Cerebellar nuclear complex (tissue), 1 donor: Measurements from ENCODE around the gene CD52.
"Not testable (repeated sequence)": the region's sequence is repeated elsewhere in the genome, so short reads cannot be mapped to it uniquely, and the experiment has no call there.

Experiments
- DNase-seq, 2 experiments: peaks; one replicate each; lab custom pipeline; 2025; lab: John Stamatoyannopoulos, UW

The CD52 gene

DNA sequence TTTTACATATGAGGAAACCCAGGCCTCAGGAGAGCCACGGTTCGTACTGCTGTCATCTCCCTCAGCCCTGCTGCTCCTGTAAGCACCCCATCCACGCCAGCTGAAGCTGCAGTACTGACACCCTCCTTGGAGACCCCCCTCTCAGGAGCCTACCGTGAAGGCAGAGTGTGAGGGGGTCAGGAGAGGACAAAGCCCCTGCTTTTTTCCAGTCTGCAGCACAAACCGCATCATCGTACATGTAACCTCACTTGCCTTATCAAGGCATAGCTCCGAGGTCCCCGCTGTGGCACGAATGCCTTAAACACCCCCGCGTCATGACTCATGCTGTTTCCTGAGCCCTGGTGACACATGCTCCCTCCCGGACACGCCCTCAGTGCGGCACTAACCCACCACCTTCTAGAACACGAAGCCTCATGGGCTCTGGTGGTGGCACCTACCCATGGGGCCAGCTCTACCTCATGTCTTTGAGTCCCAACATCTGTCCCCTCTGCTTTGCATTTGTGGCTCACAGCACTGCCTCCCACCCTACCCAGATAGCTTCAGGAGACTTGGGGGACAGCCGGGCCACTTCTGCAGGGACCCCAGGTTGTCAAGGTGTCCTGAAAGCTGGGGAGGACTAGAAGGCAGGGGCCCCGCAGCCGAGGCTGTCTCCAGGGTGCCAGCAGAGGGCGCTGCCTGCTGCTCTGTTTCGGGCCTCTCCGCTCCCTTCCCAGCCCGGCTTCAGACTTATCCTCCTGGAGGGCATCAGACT lies 33.0 kb upstream of the CD52 start:
- no peak for DNase-seq

DNA sequence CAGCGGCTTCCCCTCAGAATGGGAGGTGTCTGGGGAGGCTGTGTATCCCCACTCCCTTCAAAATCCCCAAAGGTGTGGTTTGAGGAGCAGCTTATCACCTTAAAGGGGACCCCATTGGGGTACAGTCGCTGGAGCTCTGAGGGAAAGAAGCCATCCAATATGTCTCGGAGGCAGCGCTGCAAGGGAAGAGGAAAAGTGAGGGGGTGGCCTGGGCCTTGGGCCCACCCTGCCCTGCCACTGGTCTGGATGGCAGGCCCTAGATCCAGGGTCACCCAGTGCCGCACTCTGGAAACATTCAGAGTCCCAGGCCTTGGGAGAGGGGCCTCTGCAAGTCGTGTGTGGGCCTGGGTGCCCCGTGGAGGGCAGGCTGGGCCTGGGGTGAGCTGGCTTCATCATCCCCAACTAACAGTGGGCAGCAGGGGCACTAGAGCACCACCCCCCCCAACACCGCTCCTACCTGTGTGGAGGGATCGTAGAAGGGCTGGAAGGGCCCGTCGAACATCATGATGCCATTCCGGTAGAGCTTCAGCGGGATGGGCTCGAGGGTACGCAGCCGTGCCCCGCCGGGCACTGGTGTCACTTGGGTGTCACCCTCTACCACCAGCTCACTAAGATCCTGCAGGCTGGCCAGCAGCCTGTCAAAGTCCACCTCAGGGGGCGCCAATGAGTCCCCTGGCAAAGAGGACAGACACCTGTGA lies 32.2 kb upstream of the CD52 start:
- DNase-seq = no peak

DNA sequence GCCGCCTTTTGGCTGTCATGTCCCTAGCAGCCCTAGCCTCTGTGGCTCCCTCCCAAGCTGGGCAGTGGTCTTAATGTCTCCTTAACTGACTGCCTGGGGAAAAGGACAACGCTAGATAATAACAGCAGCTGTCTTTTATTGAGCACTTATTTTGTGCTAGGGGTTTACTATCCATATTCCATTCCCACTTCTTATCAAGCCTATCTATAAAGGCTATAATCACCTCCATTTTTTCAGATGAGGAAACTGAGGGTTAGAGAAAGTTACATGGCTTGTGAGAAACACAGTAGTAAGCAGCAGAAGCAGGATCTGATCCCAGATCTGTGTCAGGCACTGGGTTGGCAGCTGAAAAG lies 31.7 kb upstream of the CD52 start:
- no peak for DNase-seq

DNA sequence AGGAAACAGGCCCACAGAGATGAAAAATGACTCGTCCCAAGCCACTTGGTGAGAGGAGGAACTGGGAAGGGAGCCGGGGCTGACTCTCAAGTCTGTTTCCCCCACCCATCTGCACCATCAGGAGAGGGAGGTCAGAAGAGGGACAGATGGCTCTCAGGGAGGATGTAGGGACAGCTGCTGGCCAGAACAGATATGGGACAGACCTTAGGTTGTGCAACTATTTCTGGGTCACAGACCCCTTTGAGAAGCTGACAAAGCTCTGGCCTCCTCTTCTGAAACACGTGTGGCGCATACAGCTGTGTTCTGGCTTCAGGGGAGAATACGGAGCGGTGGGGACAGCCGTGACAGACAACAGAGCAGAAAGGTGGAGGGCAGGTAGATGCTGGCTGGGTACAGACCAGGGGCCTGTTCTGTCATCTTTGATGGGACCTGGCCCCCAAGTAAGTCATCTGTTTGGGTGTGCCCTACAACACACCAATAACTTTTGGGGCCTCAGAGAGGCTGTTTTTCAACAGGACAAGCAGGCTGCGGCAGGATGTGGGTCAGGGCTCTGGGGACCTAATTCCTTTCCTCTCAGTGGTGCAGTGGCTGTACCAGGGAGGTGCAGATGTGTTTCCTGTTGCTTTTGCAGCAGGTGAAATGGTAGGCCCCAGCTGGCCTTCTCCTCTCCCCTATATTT lies 30.6 kb upstream of the CD52 start:
- no peak for DNase-seq

DNA sequence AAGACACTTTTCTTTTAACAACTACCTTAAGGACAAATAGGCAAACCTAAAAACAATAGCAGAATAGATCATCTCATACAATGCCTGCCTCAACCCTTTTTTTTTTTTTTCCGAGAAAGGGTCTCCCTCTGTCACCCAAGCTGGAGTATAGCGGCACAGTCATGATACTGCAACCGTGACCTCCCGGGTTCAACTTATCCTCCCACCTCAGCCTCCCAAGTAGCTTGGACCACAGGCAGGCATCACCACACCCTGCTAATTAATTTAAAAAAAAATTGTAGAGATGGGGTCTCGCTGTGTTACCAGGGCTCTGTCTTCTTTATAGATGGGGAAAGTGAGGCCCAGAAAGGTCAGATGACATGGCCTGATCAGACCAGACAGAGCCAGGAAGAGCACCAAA lies 29.9 kb upstream of the CD52 start:
- no peak for DNase-seq

DNA sequence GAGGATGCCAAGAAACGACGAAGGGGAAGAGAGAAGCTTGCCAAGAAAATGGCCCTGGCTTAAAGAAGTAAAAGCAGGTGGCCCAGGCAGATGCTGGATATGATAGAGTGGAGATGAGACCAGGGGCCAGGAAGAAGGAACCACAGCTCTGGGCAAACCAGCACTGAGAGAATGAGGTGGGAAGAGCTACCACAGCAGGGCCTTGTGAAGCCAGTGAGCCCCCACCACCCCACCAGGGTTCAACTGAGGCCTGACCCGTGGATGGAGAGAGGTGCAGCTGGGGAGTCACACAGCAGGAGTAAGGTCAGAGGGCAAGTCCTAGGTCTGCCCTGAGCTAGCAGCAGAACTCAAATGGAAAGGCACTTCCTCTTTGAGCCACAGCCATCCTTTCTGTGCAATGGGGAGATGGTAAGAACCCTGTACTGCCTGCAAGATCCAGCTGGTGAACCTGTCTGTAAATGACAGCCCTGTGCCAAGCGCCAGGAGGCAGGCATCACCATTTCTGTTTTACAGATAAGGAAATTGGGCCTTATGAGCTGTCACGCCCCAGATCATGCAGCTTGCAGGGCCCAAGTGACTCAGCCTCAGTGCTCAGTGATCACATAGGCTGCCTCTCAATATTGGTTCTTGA lies 29.3 kb upstream of the CD52 start:
- DNase-seq = no peak

DNA sequence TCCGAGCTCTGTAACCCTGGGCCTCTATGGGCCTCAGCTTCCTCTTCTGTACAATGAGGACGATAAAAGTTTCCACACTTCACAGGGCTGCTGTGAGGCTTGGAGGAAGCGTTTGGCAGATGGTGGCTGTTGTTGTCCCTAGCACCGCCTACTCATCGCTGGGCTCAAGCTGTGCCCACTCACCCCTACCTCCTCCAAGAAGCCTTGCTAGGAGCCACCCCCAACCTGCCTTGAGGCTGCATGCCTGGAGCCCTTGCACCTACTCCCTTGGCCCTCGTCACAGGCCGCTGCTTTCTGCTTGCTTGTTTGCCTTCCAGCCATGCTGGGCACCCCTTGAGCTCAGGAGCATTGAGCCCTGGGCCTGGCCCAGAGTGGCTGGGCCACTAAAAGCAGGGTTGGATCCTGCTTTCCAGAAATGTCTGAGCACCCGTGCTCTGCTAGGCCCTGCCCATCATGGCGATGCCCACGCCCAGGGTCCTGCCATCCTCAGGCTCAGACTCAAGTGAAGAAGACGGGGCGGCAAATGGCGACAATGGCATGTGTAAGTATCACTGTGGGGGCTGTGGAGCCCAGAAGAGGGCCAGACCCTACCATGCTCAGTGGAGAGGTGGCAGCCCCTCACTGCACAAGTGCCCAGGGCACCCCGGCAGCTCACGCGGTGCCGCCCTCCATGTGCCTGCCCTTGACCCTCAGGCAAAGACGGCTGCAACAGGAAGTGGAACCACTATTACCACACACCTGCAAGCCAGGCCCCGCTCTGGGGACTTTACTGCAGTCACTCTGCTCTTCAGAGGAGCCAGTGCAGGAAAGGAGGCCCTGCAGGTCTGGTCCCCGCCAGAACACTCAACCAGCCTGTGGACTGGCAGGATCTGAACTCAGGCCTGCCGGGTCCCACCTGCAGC lies 28.3 kb upstream of the CD52 start:
- no peak for DNase-seq

DNA sequence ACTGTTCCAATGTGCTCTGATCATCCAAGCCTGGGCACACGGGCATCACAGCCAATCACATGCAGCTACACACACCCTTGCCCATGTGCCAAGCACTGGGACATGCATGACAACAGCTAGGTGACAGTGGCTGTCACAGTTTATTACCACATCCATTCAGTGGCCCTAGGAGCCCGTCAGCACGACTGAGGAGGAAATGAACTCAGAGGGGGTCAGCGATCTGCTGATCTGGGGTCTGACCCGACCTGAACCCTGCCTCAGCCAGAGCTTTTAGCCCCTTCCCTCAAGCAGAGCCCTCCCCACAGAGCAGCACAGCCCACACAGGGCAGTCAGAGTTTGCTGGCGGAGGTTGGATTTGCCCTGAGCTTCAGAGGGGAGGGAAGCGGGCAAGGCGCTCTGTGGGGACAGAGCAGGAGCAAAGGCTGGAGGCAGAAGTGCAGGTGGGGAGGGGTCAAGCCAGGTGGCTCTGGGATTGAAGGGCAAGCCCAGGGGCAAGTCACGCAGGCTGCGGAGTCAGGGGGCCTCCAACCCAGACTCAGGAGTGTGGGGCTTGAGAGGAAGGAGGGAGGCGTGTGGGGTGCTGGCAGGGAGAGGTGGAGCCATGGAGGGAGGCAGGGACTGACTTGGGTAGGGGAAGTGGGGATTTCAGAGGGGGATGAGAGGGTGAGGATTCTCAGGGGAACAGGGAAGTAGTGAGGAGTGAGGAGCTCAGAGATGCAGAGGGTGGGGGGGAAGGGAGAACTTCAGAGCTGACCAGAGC lies 27.5 kb upstream of the CD52 start:
- DNase-seq = no peak

DNA sequence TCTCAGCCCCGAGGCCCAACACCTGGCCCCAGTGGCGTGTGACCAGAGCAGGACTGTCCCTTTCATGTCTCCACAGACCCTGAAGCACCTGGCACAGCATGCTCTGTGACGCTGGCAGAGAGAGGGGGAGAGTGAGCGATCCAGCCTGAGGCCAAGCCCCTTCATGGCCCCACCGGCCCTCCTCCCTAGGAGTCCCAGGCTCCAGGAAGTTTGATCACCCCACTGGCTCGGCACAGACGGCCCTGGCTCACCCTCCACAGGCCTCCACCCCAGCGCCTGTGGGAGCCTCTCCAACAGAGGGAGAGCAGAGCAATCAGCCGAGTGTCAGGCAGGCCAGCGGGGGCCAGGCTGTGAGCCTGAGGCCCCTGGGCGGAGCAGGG lies 26.9 kb upstream of the CD52 start:
- DNase-seq = no peak

DNA sequence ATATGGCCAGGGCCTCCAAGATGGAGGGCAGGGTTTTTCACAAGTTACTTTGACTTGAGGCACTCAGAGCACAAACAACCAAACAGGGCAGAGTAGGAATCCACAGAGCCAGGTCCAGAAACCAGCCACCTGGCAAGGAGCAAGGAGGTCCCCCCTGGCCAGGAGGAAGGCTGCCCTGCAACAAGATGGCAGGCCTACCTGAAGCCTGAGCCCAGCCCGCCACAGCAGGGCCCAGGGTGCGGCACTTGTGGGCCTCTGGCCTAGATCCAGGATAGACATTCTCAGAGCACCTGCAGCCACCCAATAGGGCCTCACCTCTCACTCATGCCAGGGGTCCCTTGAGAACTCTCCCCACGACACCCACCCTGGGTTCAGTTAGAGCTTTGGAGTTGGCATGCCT lies 26.3 kb upstream of the CD52 start:
- DNase-seq = no peak

DNA sequence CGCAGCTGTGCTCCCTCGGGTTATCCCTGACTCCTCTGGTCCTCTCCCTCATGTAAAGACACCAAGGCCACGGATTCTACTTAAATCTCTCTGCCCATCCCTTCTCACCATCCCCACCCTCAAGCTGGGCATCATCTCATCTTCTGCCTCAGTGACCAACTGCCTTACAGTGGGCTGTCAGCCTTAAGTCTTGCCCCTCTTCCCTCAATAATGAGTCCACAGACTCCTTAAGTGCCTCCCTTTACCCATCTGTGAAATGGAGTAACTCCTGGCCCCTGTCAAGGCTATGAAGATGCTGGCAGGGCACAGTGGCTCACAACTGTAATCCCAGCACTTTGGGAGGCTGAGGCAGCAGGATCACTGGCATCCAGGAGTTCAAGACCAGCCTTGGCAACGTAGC lies 25.8 kb upstream of the CD52 start:
- no peak for DNase-seq

DNA sequence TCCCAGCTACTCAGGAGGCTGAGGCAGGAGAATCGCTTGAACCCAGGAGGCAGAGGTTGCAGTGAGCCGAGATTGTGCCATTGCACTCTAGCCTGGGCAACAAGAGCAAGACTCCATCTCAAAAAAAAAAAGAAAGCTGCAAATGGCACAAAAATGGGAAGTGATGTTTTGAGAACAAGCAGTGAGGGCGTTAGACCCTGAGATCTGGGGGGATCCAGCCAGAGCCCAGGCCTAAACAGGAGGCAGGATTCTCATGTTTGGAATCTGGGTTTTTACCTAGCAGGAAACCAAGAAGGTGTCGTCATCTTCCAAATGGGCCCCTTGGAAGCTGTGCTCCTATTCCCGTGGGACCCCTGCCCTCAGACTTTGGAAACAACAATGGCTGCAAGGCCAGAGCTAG lies 25.0 kb upstream of the CD52 start:
- DNase-seq = not testable (repeated sequence)

DNA sequence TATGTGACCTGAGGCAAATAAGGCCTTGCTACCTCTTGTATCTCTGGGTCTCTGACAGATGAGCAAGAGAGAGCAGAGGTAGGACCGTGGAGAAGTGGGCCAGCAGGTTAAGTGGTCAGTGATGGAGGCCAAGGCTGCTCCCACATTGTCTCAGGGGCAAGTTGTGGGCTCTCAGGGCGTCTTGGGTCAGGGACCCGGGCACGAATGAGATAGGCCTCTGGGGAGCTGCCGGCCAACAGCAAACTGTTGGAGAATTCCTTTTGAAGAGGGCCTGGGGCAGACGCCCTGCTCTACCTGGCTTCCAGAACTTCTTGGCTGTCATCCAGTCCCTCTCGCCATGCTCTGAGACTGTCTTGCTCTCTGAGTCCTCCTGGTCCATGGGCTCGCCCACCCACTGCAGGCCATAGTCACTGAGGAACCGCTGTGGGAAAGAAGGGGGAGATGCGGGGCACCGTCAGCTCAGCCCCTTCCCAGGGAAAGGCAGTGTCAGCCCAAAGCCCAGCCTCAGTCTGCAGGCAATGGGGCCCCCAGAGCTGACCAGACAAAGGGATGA lies 23.8 kb upstream of the CD52 start:
- DNase-seq = no peak

DNA sequence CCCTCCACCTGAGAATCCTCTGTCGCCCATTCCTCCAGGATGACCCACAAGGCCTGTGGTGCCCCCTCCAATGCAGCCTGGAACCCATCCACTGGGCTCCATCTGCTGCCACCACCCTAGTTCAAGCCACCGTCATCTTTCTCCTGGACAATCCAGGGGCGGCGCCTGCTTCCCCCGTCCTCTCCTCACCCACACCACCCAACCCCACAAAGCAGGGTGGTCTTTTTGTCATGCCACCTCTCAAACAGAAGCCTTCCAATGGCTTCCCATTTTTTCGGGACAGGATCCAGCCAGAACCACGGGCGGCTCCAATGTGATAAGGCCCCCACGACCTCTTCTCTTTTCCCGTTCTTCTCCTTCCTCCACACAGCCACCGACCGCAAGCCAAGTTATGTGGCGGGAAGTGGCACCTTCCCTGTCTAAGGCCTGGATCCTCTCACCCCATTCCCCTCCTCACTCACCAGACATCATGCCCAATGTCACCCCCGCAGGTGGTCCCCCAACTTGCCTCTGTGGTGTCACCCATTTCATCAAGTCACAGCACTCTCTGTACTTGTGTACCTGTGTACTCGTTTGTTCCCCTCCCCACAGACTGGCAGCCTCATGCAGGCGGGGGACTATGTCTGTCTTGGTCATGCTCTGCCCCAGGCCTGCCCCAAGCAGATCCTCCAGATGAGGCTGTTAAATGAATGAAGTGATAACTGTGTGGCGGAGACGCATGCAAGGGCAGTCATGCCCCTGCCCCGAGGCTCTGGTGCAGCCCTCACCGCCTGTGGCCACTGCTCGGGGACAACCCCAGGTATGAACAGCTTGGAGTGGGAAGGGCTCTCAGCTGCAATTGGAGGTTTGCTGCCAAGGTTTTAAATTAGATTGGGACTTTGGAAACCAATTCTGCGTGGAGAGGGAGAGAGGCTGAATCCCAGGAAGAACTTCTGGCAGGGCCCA lies 22.3 kb upstream of the CD52 start:
- no peak for DNase-seq

DNA sequence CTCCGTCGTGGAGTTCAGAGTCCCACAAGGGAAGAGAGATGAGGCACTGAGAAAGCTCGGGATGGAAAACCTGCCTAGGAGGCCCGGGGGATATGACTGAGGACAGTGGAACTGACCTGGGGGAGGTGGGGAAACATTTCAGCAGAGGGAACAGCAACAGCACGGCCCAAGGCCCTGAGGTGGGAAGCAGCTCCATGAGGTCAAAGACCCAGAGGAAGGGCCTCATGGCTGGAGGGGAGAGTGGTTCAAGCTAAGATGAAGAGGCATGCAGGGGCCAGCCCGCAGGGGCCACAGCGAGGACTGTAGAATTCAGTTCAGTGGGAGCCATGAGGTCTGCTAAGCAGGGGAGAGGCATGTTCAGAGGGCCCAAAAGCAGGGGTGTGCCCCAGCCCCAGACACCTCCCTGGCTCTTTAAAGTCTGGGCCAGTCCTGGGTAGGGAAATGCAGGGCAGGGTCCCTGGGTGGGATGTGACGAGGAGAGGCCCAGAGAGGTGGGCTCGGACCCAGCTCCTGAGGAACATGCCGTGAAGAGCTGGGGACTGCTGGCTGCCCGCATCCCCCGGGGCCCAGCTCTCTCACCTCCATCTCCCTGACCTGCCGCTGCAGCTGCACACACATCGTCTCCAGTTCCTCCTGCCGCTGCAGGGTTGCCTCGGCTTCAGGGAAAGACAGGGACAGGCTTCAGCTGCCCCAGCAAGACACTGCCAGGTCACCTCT lies 21.3 kb upstream of the CD52 start:
- DNase-seq = no peak

DNA sequence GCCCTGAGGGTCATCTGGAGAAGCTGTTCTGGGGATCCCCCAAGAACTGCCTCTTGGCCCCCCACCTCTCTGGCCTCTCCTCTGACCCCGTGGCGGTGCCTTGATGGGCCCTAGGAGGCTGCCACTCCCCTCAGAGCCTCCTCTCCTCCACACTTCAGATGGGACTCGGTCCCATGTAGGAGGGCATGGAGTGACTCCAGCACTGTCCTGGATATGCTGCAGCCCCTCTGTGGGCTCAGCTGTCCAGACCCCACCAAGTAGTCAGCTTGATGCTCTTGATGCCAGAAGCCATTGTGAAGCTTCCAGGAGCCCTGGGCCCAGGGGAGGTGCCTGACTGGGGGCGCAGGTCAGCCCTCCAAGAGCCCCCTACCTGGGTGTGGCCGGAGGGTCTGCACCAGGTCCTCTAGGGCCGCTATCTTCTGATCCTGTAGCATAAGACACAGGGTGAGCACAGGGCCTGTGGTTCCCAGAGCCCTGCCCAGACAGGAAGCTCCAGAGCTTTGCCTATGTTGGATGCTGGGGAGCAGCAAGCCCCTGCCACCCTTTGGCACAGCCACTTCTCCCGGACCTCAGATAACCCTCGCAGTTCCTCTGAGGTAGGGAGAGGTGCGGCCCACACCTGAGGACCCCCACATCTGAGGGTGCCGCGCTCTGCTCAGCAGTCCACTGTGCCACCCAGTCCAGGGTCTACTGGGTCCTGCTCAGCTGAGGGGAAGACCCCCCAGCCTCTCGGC lies 20.5 kb upstream of the CD52 start:
- DNase-seq = no peak

DNA sequence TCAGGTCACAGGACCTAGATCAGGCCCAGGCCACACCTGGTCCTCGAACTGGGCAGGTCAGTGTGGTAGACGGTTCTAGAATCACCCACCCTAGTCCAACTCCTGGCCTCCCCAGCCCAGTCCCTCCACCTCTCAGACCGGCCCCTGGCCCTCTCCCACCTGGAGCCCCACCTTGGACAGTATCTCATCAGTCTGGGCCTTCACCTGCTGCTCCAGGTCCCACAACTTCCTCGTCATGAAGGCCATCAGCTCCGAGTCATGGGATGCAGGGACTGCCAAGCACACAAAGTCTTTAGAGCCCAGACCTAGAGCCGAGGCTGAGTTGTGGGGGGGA lies 20.0 kb upstream of the CD52 start:
- no peak for DNase-seq

DNA sequence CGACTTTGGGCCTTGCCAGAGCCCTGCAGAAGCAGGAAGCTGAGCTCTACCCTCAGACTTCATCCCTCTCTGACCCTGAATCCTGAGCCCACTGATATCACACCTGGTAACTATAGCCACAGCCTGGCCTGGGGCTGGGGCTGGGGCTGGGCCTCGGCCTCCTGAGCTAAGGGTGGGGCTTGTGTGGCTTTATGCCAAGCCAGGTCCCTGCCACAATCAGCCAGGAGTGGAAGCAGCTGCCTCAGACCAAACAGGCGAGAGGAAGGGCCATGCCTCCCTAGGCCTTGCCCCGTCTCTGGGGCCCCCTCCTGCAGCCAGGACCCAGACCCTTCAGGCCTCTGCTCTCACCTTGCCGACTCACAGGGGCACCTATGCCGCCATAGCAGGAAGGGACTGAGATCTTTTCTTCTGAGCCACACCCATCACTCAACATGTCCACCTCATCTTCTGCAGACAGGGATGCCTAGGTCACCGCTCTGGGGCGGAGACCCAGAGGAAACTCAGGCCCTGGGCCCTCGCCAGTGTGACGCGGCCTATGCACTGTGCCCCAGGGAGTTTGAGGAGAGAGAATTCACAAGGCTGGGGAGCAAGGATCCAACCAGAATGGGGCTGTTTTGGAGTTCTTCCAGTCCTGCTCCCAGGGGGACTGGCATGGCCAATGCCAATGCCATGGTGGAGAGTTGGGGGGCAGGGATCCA lies 17.0 kb upstream of the CD52 start:
- DNase-seq = no peak
